ENCODE results near the gene ZFR2.
"Not testable (repeated sequence)": the region's sequence is repeated elsewhere in the genome, so short reads cannot be mapped to it uniquely, and the experiment has no call there.

Gene ZFR2

GRCh38 chr19:3816566-3817218 lies 52.1 kb downstream of the ZFR2 start:
- no peak for TF ChIP-seq CTCF (IDR thresholded peaks at IDR 0.05; ENCODE audit: borderline replicate concordance, insufficient read depth, low read depth, low read length)

GRCh38 chr19:3816148-3816547 lies 52.7 kb downstream of the ZFR2 start:
- H3K4me3 ChIP-seq (ENCODE audit: low read depth, low read length): not testable (repeated sequence)

More at GRCh38 chr19:3816566-3817218, 52.1 kb downstream of the ZFR2 start:
- H3K4me3 ChIP-seq (ENCODE audit: low read depth, low read length): no peak overlapping the region

- H3K4me3 ChIP-seq (ENCODE audit: low read depth, low read length): no peak overlapping the region
- no peak for TF ChIP-seq CTCF (IDR thresholded peaks at IDR 0.05; ENCODE audit: borderline replicate concordance, insufficient read depth, low read depth, low read length)
Observed at GRCh38 chr19:3814648-3815047, 54.2 kb downstream of the ZFR2 start.

- TF ChIP-seq CTCF (IDR thresholded peaks at IDR 0.05; ENCODE audit: borderline replicate concordance, insufficient read depth, low read depth, low read length): no peak
- H3K4me3 ChIP-seq (ENCODE audit: low read depth, low read length): no peak overlapping the region
Observed at GRCh38 chr19:3813473-3814392, 55.1 kb downstream of the ZFR2 start.

- H3K4me3 ChIP-seq (ENCODE audit: low read depth, low read length): peak overlapping the region; percentile 5
- no peak for TF ChIP-seq CTCF (IDR thresholded peaks at IDR 0.05; ENCODE audit: borderline replicate concordance, insufficient read depth, low read depth, low read length)
Observed at GRCh38 chr19:3810708-3811355, 58.0 kb downstream of the ZFR2 start.

- peak overlapping the region; percentile 5 for H3K4me3 ChIP-seq (ENCODE audit: low read depth, low read length)
- no peak for TF ChIP-seq CTCF (IDR thresholded peaks at IDR 0.05; ENCODE audit: borderline replicate concordance, insufficient read depth, low read depth, low read length)
Observed at GRCh38 chr19:3809881-3810707, 58.7 kb downstream of the ZFR2 start.
